ENCODE measurements around the gene SELENOF.

GRCh38 chr1:86913896-86914600 is at the start of gene SELENOF:
- TF ChIP-seq, protein P1, sequence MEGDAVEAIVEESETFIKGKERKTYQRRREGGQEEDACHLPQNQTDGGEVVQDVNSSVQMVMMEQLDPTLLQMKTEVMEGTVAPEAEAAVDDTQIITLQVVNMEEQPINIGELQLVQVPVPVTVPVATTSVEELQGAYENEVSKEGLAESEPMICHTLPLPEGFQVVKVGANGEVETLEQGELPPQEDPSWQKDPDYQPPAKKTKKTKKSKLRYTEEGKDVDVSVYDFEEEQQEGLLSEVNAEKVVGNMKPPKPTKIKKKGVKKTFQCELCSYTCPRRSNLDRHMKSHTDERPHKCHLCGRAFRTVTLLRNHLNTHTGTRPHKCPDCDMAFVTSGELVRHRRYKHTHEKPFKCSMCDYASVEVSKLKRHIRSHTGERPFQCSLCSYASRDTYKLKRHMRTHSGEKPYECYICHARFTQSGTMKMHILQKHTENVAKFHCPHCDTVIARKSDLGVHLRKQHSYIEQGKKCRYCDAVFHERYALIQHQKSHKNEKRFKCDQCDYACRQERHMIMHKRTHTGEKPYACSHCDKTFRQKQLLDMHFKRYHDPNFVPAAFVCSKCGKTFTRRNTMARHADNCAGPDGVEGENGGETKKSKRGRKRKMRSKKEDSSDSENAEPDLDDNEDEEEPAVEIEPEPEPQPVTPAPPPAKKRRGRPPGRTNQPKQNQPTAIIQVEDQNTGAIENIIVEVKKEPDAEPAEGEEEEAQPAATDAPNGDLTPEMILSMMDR (conservative IDR thresholded peaks at IDR 0.05 in 1 of 2, IDR thresholded peaks at IDR 0.05 in 1 of 2; ENCODE audit: low read depth in 1 of 2, low read length in 2 of 2), result no peak
- TF ChIP-seq EZH2 (IDR thresholded peaks at IDR 0.05; ENCODE audit: low read length, missing control alignments), result no peak

Data from fibroblast of lung (primary cell).